NCI-H1930 (cell line): Measurements from ENCODE around the gene MMP7.
"Not testable (repeated sequence)": the region's sequence is repeated elsewhere in the genome, so short reads cannot be mapped to it uniquely, and the experiment has no call there.

Source experiments
- DNase-seq, 2 experiments: peaks; one replicate each; lab custom pipeline; 2025; lab: John Stamatoyannopoulos, UW

The MMP7 gene

GRCh38 chr11:102538932-102539331 lies 8.4 kb upstream of the MMP7 start:
- no peak for DNase-seq

- DNase-seq: no peak
Measured at GRCh38 chr11:102534261-102534872, 3.8 kb upstream of the MMP7 start.

- no peak for DNase-seq
Measured at GRCh38 chr11:102528618-102529017, 1.9 kb downstream of the MMP7 start.

GRCh38 chr11:102527684-102528083 lies 2.9 kb downstream of the MMP7 start:
- DNase-seq: no peak

- DNase-seq: no peak
Measured at GRCh38 chr11:102527041-102527440, 3.5 kb downstream of the MMP7 start.

GRCh38 chr11:102523887-102524286 lies 6.7 kb downstream of the MMP7 start:
- no peak for DNase-seq

- no peak for DNase-seq
Measured at GRCh38 chr11:102523189-102523570, 7.4 kb downstream of the MMP7 start.

- no peak for DNase-seq
Measured at GRCh38 chr11:102522312-102523188, 8.0 kb downstream of the MMP7 start.

GRCh38 chr11:102521121-102521520 lies 9.4 kb downstream of the MMP7 start:
- no peak for DNase-seq

GRCh38 chr11:102520514-102520913 lies 10.0 kb downstream of the MMP7 start:
- no peak for DNase-seq

- DNase-seq: no peak
Measured at GRCh38 chr11:102518296-102519094, 12.1 kb downstream of the MMP7 start.

- no peak for DNase-seq
Measured at GRCh38 chr11:102517670-102518069, 12.9 kb downstream of the MMP7 start.

- no peak for DNase-seq
Measured at GRCh38 chr11:102516179-102516578, 14.4 kb downstream of the MMP7 start.

GRCh38 chr11:102513869-102514268 lies 16.7 kb downstream of the MMP7 start:
- DNase-seq: no peak

GRCh38 chr11:102510439-102511135 lies 20.0 kb downstream of the MMP7 start:
- no peak for DNase-seq

- DNase-seq: not testable (repeated sequence)
Measured at GRCh38 chr11:102502831-102503230, 27.7 kb downstream of the MMP7 start.

GRCh38 chr11:102500829-102501228 lies 29.7 kb downstream of the MMP7 start:
- no peak for DNase-seq

- no peak for DNase-seq
Measured at GRCh38 chr11:102499931-102500330, 30.6 kb downstream of the MMP7 start.

- DNase-seq: no peak
Measured at GRCh38 chr11:102499151-102499550, 31.4 kb downstream of the MMP7 start.

- no peak for DNase-seq
Measured at GRCh38 chr11:102497061-102497460, 33.5 kb downstream of the MMP7 start.

GRCh38 chr11:102495161-102496042 lies 35.1 kb downstream of the MMP7 start:
- peak; percentile 49 to 73 for DNase-seq
